Lung (tissue), 12 donors: ENCODE data around the gene RETREG1. TPM values are rescaled to one million over a fixed set of nuclear protein-coding genes. Genes with fewer than 3 reads are reported as not detected.
"Not testable (repeated sequence)": the region's sequence is repeated elsewhere in the genome, so short reads cannot be mapped to it uniquely, and the experiment has no call there.

Source experiments
- ATAC-seq: fragments of 200-7000 bp; cut with Tn5 transposase; one replicate; pipeline ENCODE4 v1.9.1; 2020; ENCODE audit warnings: moderate number of reproducible peaks; ENCODE audit not compliant: insufficient read depth, low FRiP score
- DNase-seq, 3 donors: peaks; one replicate each; pipeline ENCODE4 v3.0.0-alpha.2; 2013 to 2017
- H3K27ac ChIP-seq, 2 donors: one replicate each; pipeline ENCODE4 v1.5.1; 2013; ENCODE audit warnings: mild to moderate bottlenecking in 2 of 2, moderate library complexity in 2 of 2, control low read depth in 1 of 2, inconsistent platforms in 1 of 2, low read depth in 1 of 2, low read length in 1 of 2
- H3K27me3 ChIP-seq, 3 donors: one replicate each; pipeline ENCODE4 v1.5.1; 2013; ENCODE audit warnings: low read length in 2 of 3; ENCODE audit not compliant: control insufficient read depth in 3 of 3, insufficient read depth in 3 of 3
- H3K36me3 ChIP-seq, 4 donors: one replicate each; pipeline ENCODE4 v1.5.1; 2013; ENCODE audit warnings: low read length in 4 of 4, mild to moderate bottlenecking in 1 of 4, moderate library complexity in 1 of 4; ENCODE audit not compliant: control insufficient read depth in 4 of 4, insufficient read depth in 4 of 4
- H3K4me1 ChIP-seq, 5 donors: one replicate each; pipeline ENCODE4 v1.5.1; 2013; ENCODE audit warnings: low read length in 5 of 5, mild to moderate bottlenecking in 2 of 5, moderate library complexity in 1 of 5; ENCODE audit not compliant: control insufficient read depth in 5 of 5, insufficient read depth in 5 of 5
- H3K4me3 ChIP-seq: one replicate; pipeline ENCODE4 v1.5.1; 2013; ENCODE audit warnings: mild to moderate bottlenecking, control low read depth, moderate library complexity
- H3K9ac ChIP-seq, 2 donors: one replicate each; pipeline ENCODE4 v1.5.1; 2013; ENCODE audit warnings: low read length in 2 of 2, control low read depth in 1 of 2; ENCODE audit not compliant: insufficient read depth in 1 of 2
- H3K9me3 ChIP-seq, 4 donors: one replicate each; pipeline ENCODE4 v1.5.1; 2013; ENCODE audit warnings: low read length in 3 of 4, mild to moderate bottlenecking in 1 of 4, moderate library complexity in 1 of 4; ENCODE audit not compliant: control insufficient read depth in 4 of 4, insufficient read depth in 3 of 4
- WGBS, 2 donors: extraction: QIAGEN DNeasy Blood & Tissue Kit; methylation state at CpG; one replicate each; pipeline ENCODE4 v1.1.7; 2013; 5-methylcytosine and 5-hydroxymethylcytosine counted together
- polyA plus RNA-seq, 2 donors: library from polyadenylated mRNA; stranded (reverse); fragments of 200-250 nt; gene quantifications; one replicate each; pipeline ENCODE4 v1.2.1, GENCODE V29; 2013
- total RNA-seq, 2 donors: library from RNA; depleted of rRNA in 1 of 2; stranded (reverse); fragments of >200 nt in 1 of 2; gene quantifications; one replicate each; pipeline ENCODE4 v1.2.1, GENCODE V29; 2014 to 2021
- TF ChIP-seq, protein P1 (sequence below): IDR thresholded peaks from 2 replicates; pipeline ENCODE4 v1.5.1; 2012; ENCODE audit warnings: mild to moderate bottlenecking; ENCODE audit errors: control extremely low read depth, extremely low read depth
- donor health status: control.
- donor health status: control.
- donor health status: Bipolar disorder and iron deficiency.
- donor health status: healthy.
- donor health status: DM: yes; HTN: yes; CAD: no.

RETREG1 gene
- total and polyA plus RNA-seq, 4 donors: 6.8 to 19.5 (median 9.6) TPM

DNA sequence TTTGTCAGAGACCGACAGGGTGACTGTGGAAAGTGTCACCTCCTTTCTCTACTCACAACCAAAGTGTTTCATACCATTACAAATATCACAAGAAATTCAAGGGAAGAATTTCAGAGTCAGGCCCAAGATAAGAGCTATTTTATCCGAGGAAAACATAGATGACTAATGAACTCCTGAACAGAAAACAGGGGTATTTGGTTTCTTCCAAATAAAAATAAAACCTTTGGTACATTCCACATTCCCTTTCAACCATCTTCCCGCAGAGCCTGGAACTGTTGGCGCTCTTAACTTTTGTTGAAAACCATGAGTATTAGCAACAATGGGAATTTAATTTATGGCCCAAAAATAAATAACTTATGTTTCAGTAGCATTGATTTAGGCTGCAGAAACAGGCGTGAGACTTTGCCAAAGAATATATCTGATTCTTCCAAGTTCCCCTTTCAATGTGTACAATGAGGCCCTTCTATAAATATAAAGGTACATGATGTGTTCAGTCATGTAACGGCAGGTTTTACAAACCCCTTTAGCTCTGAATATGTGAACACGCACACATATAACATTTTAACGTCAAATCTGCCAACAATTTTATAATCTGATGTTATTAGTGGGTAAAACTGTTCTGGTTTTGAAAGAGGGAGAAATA lies 69.5 kb downstream of the RETREG1 start:
- Histone ChIP-seq H3K4me1 (peaks cover 0 to 12% (median 0%) of the 10 kb centered on the region in 5 donors), H3K27me3 (no peaks in the 10 kb centered on the region), H3K4me3 (no peak overlapping the region), H3K9ac (no peak overlapping the region), H3K9me3 (no peaks in the 10 kb centered on the region), H3K36me3 (no peaks in the 10 kb centered on the region), H3K27ac (peak overlapping the region in 1 of 2 donors; percentile 86)
- 82 to 86% methylated on average over 8 of the region's 8 CpGs for WGBS, 2 donors
- TF ChIP-seq, protein P1, sequence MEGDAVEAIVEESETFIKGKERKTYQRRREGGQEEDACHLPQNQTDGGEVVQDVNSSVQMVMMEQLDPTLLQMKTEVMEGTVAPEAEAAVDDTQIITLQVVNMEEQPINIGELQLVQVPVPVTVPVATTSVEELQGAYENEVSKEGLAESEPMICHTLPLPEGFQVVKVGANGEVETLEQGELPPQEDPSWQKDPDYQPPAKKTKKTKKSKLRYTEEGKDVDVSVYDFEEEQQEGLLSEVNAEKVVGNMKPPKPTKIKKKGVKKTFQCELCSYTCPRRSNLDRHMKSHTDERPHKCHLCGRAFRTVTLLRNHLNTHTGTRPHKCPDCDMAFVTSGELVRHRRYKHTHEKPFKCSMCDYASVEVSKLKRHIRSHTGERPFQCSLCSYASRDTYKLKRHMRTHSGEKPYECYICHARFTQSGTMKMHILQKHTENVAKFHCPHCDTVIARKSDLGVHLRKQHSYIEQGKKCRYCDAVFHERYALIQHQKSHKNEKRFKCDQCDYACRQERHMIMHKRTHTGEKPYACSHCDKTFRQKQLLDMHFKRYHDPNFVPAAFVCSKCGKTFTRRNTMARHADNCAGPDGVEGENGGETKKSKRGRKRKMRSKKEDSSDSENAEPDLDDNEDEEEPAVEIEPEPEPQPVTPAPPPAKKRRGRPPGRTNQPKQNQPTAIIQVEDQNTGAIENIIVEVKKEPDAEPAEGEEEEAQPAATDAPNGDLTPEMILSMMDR: no peak
- no peak for DNase-seq
- ATAC-seq: no peak

DNA sequence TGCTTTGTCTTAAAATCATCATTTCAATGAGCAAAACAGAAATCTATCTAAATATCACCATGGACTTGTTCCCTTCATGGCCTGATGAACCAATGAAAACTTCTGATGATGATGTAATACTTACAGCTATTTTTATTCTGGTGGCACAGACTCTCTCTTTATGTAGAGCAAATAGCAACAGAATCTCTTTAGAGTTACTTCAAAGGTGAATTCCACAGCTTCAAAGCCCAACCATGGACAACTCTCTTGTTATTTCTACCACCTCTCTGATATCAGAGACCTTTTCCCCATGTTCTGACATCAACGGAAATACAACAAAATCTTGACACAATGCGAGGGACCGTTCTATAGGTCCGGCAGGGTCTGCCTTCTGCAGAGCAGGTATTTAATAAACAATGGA lies 70.1 kb downstream of the RETREG1 start:
- no peak for ATAC-seq
- no peaks in the 10 kb centered on the region for H3K36me3 ChIP-seq
- H3K9me3 ChIP-seq: no peaks in the 10 kb centered on the region
- no peak overlapping the region for H3K9ac ChIP-seq
- TF ChIP-seq, protein P1: no peak
- DNase-seq: peak in 1 of 3 donors; percentile 9
- H3K4me1 ChIP-seq: peaks cover 0 to 12% (median 0%) of the 10 kb centered on the region in 5 donors
- peak overlapping the region in 1 of 2 donors; percentile 86 for H3K27ac ChIP-seq
- H3K4me3 ChIP-seq: no peak overlapping the region
- WGBS, 2 donors: 70 to 81% methylated on average over 4 of the region's 4 CpGs
- H3K27me3 ChIP-seq: no peaks in the 10 kb centered on the region

DNA sequence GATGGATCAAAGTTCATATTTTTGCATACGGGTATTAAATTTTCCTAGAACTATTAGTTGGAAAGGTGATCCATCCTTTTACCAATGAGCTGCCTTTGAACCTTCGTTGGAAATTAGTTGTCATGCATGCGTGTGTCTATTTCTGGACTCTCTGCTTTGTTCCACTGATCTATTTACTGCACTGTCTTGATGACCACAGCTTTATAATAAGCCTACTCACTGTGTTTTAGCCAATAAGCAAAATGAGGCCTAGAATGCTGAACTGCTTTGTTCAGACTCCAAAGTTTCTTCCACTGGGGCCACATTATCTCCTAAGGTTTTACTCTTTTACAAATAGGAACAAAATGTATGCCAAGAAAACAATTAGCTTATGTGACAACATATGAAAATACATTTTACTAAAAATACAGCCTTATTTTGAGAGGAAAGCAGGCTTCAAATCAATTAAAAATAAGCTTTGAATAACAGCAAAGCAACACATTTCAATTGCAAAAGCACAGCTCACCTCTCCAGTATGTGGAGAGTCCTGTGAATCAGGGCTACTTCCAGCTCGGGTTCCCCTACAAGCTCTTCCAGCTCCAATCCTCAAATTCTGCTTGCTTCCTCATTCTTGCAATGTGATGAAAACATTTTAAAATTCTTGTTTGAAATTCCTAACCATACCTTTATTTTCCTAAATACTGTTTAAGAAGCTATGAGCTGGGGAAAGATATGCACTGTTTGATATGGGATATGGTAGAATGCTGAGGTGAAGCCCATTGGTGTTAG lies 72.0 kb downstream of the RETREG1 start:
- Histone ChIP-seq H3K4me3 (no peak overlapping the region), H3K27me3 (no peaks in the 10 kb centered on the region), H3K4me1 (peaks cover 0 to 15% (median 0%) of the 10 kb centered on the region in 5 donors), H3K27ac (peak overlapping the region in 1 of 2 donors; percentile 71), H3K9me3 (no peaks in the 10 kb centered on the region), H3K36me3 (no peaks in the 10 kb centered on the region), H3K9ac (no peak overlapping the region)
- ATAC-seq: no peak
- 88 to 93% methylated on average over 4 of the region's 4 CpGs for WGBS, 2 donors
- TF ChIP-seq, protein P1: no peak
- peak in 1 of 3 donors; percentile 25 for DNase-seq

DNA sequence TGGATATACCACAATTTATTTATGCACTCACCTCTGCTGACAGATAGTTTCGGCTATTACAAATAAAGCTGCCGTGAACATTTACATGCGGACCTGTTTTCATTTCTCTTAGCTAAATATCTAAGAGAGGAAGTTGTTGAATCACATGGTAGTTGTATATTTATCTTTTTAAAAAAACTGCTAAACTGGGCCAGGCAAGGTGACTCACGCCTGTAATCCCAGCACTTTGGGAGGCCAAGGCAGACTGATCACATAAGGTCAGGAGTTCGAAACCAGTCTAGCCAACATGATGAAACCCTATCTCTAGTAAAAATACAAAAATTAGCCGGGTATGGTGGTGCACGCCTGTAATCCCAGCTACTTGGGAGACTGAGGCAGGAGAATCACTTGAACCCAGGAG lies 73.6 kb downstream of the RETREG1 start:
- WGBS, 2 donors: 89 to 91% methylated on average over 7 of the region's 7 CpGs
- H3K4me1 ChIP-seq: peaks cover 1 to 15% (median 5%) of the 10 kb centered on the region in 5 donors
- not testable (repeated sequence) for H3K27me3 ChIP-seq, H3K4me3 ChIP-seq, H3K36me3 ChIP-seq, H3K9me3 ChIP-seq, DNase-seq, ATAC-seq, H3K9ac ChIP-seq, H3K27ac ChIP-seq
